Measurements from ENCODE around the gene HESX1.

HESX1 gene

GRCh38 chr3:57164217-57164656 is 35.5 kb downstream of the HESX1 start:
- H3K4me1 Mint-ChIP-seq: peaks cover 20% of the 10 kb centered on the region
- no peak for DNase-seq (ENCODE audit: low spot score in 2 of 2)
- H3K36me3 Mint-ChIP-seq (ENCODE audit: insufficient read depth): peaks cover 1% of the 10 kb centered on the region
- peaks cover 87% of the 10 kb centered on the region for H3K27me3 Mint-ChIP-seq
- peak; percentile 24 for ATAC-seq (replicated peaks; ENCODE audit: extremely low read depth, poor library complexity, severe bottlenecking)
- H3K4me3 Mint-ChIP-seq: peak overlapping the region; percentile 80
- H3K9me3 Mint-ChIP-seq: no peaks in the 10 kb centered on the region
- H3K27ac Mint-ChIP-seq (ENCODE audit: low read depth): no peak overlapping the region

DNA sequence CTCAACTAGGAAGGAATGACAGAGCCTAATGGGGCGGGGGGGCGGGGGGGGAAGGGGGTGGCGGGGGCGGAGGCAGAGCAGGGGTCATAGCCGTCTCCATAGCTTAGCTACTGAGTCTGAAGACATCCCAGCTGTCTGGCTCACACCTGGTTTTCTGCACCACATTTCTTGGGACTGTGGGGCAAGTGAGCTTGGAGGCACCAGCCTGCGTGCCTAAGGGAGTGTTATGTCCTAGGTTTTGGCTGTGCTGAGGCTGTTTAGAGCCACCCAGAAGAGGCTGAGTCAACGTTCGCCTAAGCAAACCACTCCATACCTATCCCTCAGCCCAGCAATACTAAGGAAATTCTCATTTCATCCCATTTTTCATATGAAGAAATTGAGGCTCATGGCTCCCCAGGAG is 36.0 kb downstream of the HESX1 start:
- Mint-ChIP-seq H3K27me3 (peaks cover 82% of the 10 kb centered on the region), H3K4me1 (peaks cover 25% of the 10 kb centered on the region), H3K27ac (ENCODE audit: low read depth) (no peak overlapping the region), H3K36me3 (ENCODE audit: insufficient read depth) (peaks cover 1% of the 10 kb centered on the region), H3K9me3 (no peaks in the 10 kb centered on the region), H3K4me3 (peak overlapping the region; percentile 80)
- DNase-seq (ENCODE audit: low spot score in 2 of 2) (no peak), ATAC-seq (replicated peaks; ENCODE audit: extremely low read depth, poor library complexity, severe bottlenecking) (no peak)

DNA sequence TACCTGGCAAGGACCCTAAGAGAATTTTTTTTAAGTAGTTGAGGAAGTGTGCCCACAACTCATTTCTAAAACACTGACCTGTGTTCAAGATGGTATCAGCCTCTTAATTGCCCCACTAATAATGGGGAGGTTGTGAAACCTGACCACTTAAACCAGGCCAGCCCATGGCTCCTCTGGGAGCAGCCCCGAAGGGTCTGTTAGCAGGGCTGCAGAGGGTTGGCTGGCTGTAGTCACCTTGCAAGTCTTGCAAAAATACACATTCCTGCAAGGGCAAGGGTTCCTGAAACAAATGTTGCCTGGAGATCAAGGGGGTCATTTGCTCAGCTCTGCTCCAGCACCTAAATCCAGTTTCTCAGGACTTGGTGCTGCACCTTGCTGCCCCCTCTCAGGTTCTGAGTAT is 37.9 kb downstream of the HESX1 start:
- Mint-ChIP-seq H3K27me3 (peaks cover 63% of the 10 kb centered on the region), H3K27ac (ENCODE audit: low read depth) (no peak overlapping the region), H3K36me3 (ENCODE audit: insufficient read depth) (peaks cover 1% of the 10 kb centered on the region), H3K4me1 (peaks cover 27% of the 10 kb centered on the region), H3K9me3 (no peaks in the 10 kb centered on the region), H3K4me3 (no peak overlapping the region)
- ATAC-seq (replicated peaks; ENCODE audit: extremely low read depth, poor library complexity, severe bottlenecking) (no peak), DNase-seq (ENCODE audit: low spot score in 2 of 2) (no peak)

GRCh38 chr3:57160765-57161538 is 38.8 kb downstream of the HESX1 start:
- H3K4me1 Mint-ChIP-seq: peaks cover 26% of the 10 kb centered on the region
- H3K27me3 Mint-ChIP-seq: peaks cover 54% of the 10 kb centered on the region
- peak overlapping the region; percentile 60 for H3K27ac Mint-ChIP-seq (ENCODE audit: low read depth)
- H3K4me3 Mint-ChIP-seq: no peak overlapping the region
- DNase-seq (ENCODE audit: low spot score in 2 of 2) (no peak), ATAC-seq (replicated peaks; ENCODE audit: extremely low read depth, poor library complexity, severe bottlenecking) (no peak)
- no peaks in the 10 kb centered on the region for H3K9me3 Mint-ChIP-seq
- H3K36me3 Mint-ChIP-seq (ENCODE audit: insufficient read depth): peaks cover 1% of the 10 kb centered on the region

DNA sequence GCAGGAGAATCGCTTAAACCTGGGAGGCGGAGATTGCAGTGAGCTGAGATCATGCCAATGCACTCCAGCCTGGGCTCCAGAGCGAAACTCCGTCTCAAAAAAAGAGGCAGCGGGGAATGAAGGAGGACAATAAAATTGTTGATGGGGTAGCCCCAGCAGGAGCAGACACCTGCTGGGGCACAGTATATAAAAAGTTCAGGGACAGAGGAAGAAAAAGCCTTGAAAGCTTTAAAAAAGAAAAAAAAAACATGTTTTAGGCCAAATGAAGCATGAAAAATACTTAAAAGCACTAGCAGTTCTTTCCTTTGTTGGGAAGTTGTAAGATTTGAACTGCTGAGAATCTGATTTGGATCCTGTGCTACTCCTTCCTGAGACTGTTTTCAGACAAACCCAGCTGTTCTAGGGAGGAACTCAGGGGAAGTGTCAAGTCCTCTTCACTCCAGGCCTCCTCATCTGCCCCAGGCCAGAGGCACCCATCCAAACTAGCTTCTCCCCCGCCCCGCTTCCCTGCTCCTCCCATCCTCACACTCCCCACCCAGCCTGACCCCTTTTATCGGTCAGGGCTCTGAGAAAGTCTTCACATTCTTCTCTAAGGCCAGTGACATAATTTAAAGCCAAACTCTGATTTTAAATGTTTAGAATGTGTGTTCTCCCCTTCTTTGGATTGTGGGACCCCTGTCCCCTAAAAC is 39.6 kb downstream of the HESX1 start:
- Mint-ChIP-seq H3K27me3 (peaks cover 47% of the 10 kb centered on the region), H3K4me1 (peaks cover 20% of the 10 kb centered on the region), H3K9me3 (no peaks in the 10 kb centered on the region), H3K36me3 (ENCODE audit: insufficient read depth) (no peaks in the 10 kb centered on the region), H3K4me3 (no peak overlapping the region), H3K27ac (ENCODE audit: low read depth) (peak overlapping the region; percentile 60)
- ATAC-seq (replicated peaks; ENCODE audit: extremely low read depth, poor library complexity, severe bottlenecking) (no peak), DNase-seq (ENCODE audit: low spot score in 2 of 2) (no peak)

- Mint-ChIP-seq H3K27me3 (peaks cover 39% of the 10 kb centered on the region), H3K36me3 (ENCODE audit: insufficient read depth) (no peaks in the 10 kb centered on the region), H3K9me3 (no peaks in the 10 kb centered on the region), H3K27ac (ENCODE audit: low read depth) (no peak overlapping the region), H3K4me3 (peak overlapping the region; percentile 23), H3K4me1 (peaks cover 15% of the 10 kb centered on the region)
- DNase-seq (ENCODE audit: low spot score in 2 of 2) (no peak), ATAC-seq (replicated peaks; ENCODE audit: extremely low read depth, poor library complexity, severe bottlenecking) (peak; percentile 64)
These were observed 40.7 kb downstream of the HESX1 start for GRCh38 chr3:57158813-57159738.

GRCh38 chr3:57158325-57158724 is 41.5 kb downstream of the HESX1 start:
- ATAC-seq (replicated peaks; ENCODE audit: extremely low read depth, poor library complexity, severe bottlenecking): no peak
- DNase-seq (ENCODE audit: low spot score in 2 of 2): no peak
- Mint-ChIP-seq H3K27me3 (peaks cover 32% of the 10 kb centered on the region), H3K4me3 (no peak overlapping the region), H3K4me1 (peaks cover 14% of the 10 kb centered on the region), H3K27ac (ENCODE audit: low read depth) (no peak overlapping the region), H3K9me3 (no peaks in the 10 kb centered on the region), H3K36me3 (ENCODE audit: insufficient read depth) (no peaks in the 10 kb centered on the region)

- H3K27me3 Mint-ChIP-seq: peaks cover 24% of the 10 kb centered on the region
- peaks cover 14% of the 10 kb centered on the region for H3K4me1 Mint-ChIP-seq
- H3K4me3 Mint-ChIP-seq: no peak overlapping the region
- no peaks in the 10 kb centered on the region for H3K36me3 Mint-ChIP-seq (ENCODE audit: insufficient read depth)
- DNase-seq (ENCODE audit: low spot score in 2 of 2) (no peak), ATAC-seq (replicated peaks; ENCODE audit: extremely low read depth, poor library complexity, severe bottlenecking) (no peak)
- H3K9me3 Mint-ChIP-seq: no peaks in the 10 kb centered on the region
- H3K27ac Mint-ChIP-seq (ENCODE audit: low read depth): no peak overlapping the region
These were observed 42.2 kb downstream of the HESX1 start for GRCh38 chr3:57157545-57157944.

- H3K9me3 Mint-ChIP-seq: no peaks in the 10 kb centered on the region
- DNase-seq (ENCODE audit: low spot score in 2 of 2) (no peak), ATAC-seq (replicated peaks; ENCODE audit: extremely low read depth, poor library complexity, severe bottlenecking) (no peak)
- H3K27me3 Mint-ChIP-seq: peaks cover 20% of the 10 kb centered on the region
- H3K4me3 Mint-ChIP-seq: no peak overlapping the region
- no peaks in the 10 kb centered on the region for H3K36me3 Mint-ChIP-seq (ENCODE audit: insufficient read depth)
- H3K27ac Mint-ChIP-seq (ENCODE audit: low read depth): no peak overlapping the region
- peaks cover 10% of the 10 kb centered on the region for H3K4me1 Mint-ChIP-seq
These were observed 44.5 kb downstream of the HESX1 start for GRCh38 chr3:57155310-57155643.

DNA sequence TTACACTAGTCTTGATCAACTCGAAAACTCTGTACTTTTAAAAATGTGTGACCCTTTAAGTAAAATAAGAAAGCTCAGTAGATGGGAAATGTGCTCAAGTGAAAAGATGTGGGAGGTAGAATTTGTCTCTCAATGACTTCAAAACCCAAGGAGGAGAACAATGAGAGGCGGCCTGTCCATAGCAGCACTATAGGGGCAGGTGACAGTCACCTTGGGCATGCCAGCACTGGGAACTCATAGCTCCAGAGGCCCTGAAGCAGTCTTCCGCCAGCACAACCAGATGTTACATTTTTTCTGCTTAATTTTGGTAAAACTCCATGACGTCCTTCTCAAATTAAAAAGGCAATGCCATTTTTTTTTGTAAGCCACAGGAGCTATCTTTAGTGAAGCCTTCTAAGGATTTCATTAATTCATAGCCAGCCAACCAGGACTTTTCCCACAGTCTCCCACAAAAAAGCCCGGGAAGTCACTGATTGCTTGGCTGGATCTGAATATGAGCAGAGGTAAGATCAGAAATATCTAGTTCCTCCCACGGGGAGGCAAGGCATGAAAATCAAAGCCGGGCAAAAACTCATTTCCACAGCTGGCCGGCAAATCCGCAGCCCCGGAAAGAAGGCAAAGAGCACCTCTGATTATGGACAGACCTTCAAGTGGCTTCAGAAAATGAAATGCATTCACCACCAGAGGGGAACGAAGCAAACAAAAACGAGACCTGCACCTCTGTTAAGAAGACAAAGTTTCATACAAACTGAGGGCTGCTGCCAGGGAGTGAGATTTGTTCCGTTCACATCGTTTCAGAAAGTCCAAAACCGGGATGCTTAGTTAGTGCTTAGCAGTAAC is 45.1 kb downstream of the HESX1 start:
- Mint-ChIP-seq H3K27me3 (peaks cover 23% of the 10 kb centered on the region), H3K4me3 (no peak overlapping the region), H3K27ac (ENCODE audit: low read depth) (no peak overlapping the region), H3K9me3 (no peaks in the 10 kb centered on the region), H3K36me3 (ENCODE audit: insufficient read depth) (no peaks in the 10 kb centered on the region), H3K4me1 (peaks cover 9% of the 10 kb centered on the region)
- DNase-seq (ENCODE audit: low spot score in 2 of 2) (no peak), ATAC-seq (replicated peaks; ENCODE audit: extremely low read depth, poor library complexity, severe bottlenecking) (no peak)

DNA sequence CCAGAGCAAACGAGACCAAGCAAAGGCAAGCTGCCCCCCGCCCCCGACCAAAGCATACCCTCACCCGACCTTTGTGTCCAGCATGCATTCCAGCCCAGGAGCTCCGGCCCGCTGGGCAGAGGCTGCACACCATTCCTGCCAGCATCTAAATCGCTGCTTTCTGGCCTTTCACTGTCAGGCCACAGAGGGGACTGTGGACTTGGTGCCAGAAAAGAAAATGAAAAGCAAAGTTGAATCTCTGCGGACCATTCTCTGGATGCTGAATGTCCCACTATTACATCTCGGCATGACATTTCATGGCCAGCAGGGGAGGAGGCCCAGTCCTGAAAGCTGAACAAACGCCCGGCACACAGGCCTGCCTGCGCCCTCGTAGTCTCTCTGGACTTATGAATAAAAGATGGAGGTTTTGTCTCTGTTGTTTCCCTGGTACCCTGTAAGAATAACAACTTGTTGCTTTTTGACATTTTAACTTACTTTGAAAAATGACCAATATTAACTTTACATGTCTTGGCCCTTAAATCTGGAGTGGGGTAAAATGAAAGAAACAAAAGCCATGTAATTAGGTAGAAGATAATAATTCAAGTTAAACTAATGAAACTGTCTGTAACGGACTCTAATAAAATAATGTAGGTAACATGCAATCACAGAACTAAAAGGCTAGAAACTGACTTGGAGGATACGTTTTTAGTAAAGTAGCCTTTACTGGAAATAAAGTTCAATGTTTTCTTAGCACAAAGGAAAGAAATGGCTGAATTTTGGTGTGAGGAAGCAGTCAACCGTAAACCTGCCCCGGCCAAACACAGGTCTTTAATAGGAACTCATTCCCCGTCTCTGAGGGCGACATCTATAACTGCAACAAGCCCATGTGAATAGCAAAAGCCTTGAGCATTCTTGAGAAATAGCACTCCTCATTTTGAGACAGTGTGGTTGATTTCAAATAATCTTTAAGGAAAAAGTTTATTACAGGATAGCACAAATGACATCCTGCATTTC is 47.3 kb downstream of the HESX1 start:
- Mint-ChIP-seq H3K4me3 (no peak overlapping the region), H3K27ac (ENCODE audit: low read depth) (no peak overlapping the region), H3K27me3 (peaks cover 43% of the 10 kb centered on the region), H3K4me1 (no peaks in the 10 kb centered on the region), H3K9me3 (no peaks in the 10 kb centered on the region), H3K36me3 (ENCODE audit: insufficient read depth) (no peaks in the 10 kb centered on the region)
- DNase-seq (ENCODE audit: low spot score in 2 of 2): no peak
- no peak for ATAC-seq (replicated peaks; ENCODE audit: extremely low read depth, poor library complexity, severe bottlenecking)
